HepG2 (cell line): ENCODE results near the gene BAHCC1. TPM values are rescaled to one million over a fixed set of nuclear protein-coding genes. Genes with fewer than 3 reads are reported as not detected.
A peak's percentile ranks its signal among the peaks of the same experiment; 100 is the strongest.

Experiments
- ATAC-seq: fragments of 200-7000 bp; cut with Tn5 transposase; 3 replicates; pipeline ENCODE4 v1.9.1; 2020; ENCODE audit warnings: mild to moderate bottlenecking, moderate library complexity
- BruUV-seq: library from RNA; stranded (reverse); fragments of 400-500 nt; replicated peaks from 2 replicates; lab custom pipeline; 2021; lab: Mats Ljungman, UMichigan
- CTCF ChIA-PET: fragments of 300-600 bp; formaldehyde crosslinking; extraction: SDS; loops from one replicate; lab custom pipeline; 2021; ENCODE audit warnings: low total read pairs, inconsistent platforms, low intra/inter-chr PET ratio; lab: Yijun Ruan, JAX
- POLR2A ChIA-PET: fragments of 350-600 bp; sonication (Branson Sonifier 250); formaldehyde crosslinking; loops from one replicate; lab custom pipeline; 2020; ENCODE audit warnings: antibody characterized with exemption, inconsistent platforms; lab: Yijun Ruan, JAX
- DNase-seq: peaks from one replicate; pipeline ENCODE4 v3.0.0-alpha.2; 2015; ENCODE audit warnings: low spot score
- FAIRE-seq: peaks from 3 replicates; lab custom pipeline; 2011; peaks lifted over from hg19 to GRCh38; lab: Jason Lieb, UNC
- H2AFZ ChIP-seq: one replicate; pipeline ENCODE4 v1.6.1; 2011; ENCODE audit warnings: low read length, inconsistent platforms
- H3K27ac ChIP-seq: fragments of 300-600 bp; 3 replicates; pipeline ENCODE4 v1.8.0; 2011; ENCODE audit warnings: mixed run types, mild to moderate bottlenecking, mixed read lengths, low read length, inconsistent platforms; ENCODE audit not compliant: insufficient read depth; ENCODE audit errors: extremely low read length
- H3K27me3 ChIP-seq, 2 experiments: fragments of 200-600 bp in 1 of 2; 2 replicates in 1 of 2; 3 replicates in 1 of 2; pipeline versions ENCODE4 v1.6.0 to v1.8.0; 2011; ENCODE audit warnings: low read length in 2 of 2, mild to moderate bottlenecking in 2 of 2, moderate library complexity in 2 of 2, inconsistent platforms in 1 of 2; ENCODE audit not compliant: insufficient read depth in 2 of 2, control insufficient read depth in 1 of 2
- H3K36me3 ChIP-seq, 2 experiments: fragments of 200-600 bp in 1 of 2; replicated peaks in 1 of 2; 2 replicates in 1 of 2; 3 replicates in 1 of 2; pipeline versions ENCODE4 v1.5.1 to v1.8.0; 2011; ENCODE audit warnings: low read length in 2 of 2, inconsistent platforms in 1 of 2; ENCODE audit not compliant: insufficient read depth in 2 of 2, control insufficient read depth in 1 of 2
- H3K4me1 ChIP-seq: 2 replicates; pipeline ENCODE4 v1.5.1; 2012; ENCODE audit warnings: low read length, inconsistent platforms; ENCODE audit not compliant: insufficient read depth
- H3K4me2 ChIP-seq: 2 replicates; pipeline ENCODE4 v1.6.0; 2011; ENCODE audit warnings: low read depth, low read length, inconsistent platforms
- H3K4me3 ChIP-seq, 3 experiments: fragments of 200-600 bp in 1 of 3; sonication (generic), shearing (Covaris generic) in 1 of 3; replicated peaks in 1 of 3; 2 replicates each; pipeline ENCODE4 v1.5.1; 2011 to 2016; ENCODE audit warnings: low read length in 3 of 3, inconsistent platforms in 2 of 3, low read depth in 2 of 3, mild to moderate bottlenecking in 2 of 3, control low read depth in 1 of 3, mixed read lengths in 1 of 3; ENCODE audit not compliant: insufficient read depth in 1 of 3
- H3K79me2 ChIP-seq: one replicate; pipeline ENCODE4 v1.6.1; 2011; ENCODE audit warnings: low read length, inconsistent platforms; ENCODE audit not compliant: insufficient read depth
- H3K9ac ChIP-seq: 2 replicates; pipeline ENCODE4 v1.6.0; 2011; ENCODE audit warnings: mild to moderate bottlenecking, low read depth, low read length, inconsistent platforms; ENCODE audit not compliant: insufficient read depth
- H3K9me3 ChIP-seq: 2 replicates; pipeline ENCODE4 v1.5.1; 2012; ENCODE audit warnings: mild to moderate bottlenecking, low read length
- H4K20me1 ChIP-seq: 2 replicates; pipeline ENCODE4 v1.6.0; 2011; ENCODE audit warnings: inconsistent platforms, mild to moderate bottlenecking, low read length, moderate library complexity; ENCODE audit not compliant: insufficient read depth
- AGO1 ChIP-seq: fragments of 200-400 bp; formaldehyde crosslinking; IDR thresholded peaks from 2 replicates; pipeline ENCODE4 v1.6.1; 2017; ENCODE audit warnings: mild to moderate bottlenecking, low read depth, low read length, moderate library complexity; ENCODE audit not compliant: poor library complexity, severe bottlenecking
- AGO2 ChIP-seq: fragments of 200-400 bp; formaldehyde crosslinking; optimal IDR thresholded peaks from 2 replicates; pipeline ENCODE3; 2017; ENCODE audit warnings: mild to moderate bottlenecking, low read depth, low read length, moderate library complexity
- CREB1 ChIP-seq, 2 experiments: fragments of 450-650 bp in 1 of 2; IDR thresholded peaks; 2 replicates each; pipeline ENCODE4 v1.6.1; 2016 to 2017; ENCODE audit warnings: control low read depth in 1 of 2, mild to moderate bottlenecking in 1 of 2, missing compliant biosample characterization in 1 of 2, missing genetic modification characterization in 1 of 2
- GATA4 ChIP-seq: sonication (generic); IDR thresholded peaks from 2 replicates; pipeline ENCODE4 v1.6.1; 2016; ENCODE audit warnings: antibody characterized with exemption, low read depth, borderline replicate concordance
- KLF11 ChIP-seq: IDR thresholded peaks from 2 replicates; pipeline ENCODE4 v1.6.1; 2016; ENCODE audit warnings: missing compliant biosample characterization
- NFKB2 ChIP-seq: sonication (generic); formaldehyde crosslinking; IDR thresholded peaks from 2 replicates; pipeline ENCODE4 v1.4.0; 2020; ENCODE audit warnings: missing genetic modification reagents, borderline replicate concordance
- NKX3-1 ChIP-seq: sonication (generic); formaldehyde crosslinking; IDR thresholded peaks from 2 replicates; pipeline ENCODE4 v1.5.0; 2020; ENCODE audit warnings: missing genetic modification reagents
- PHF20 ChIP-seq: sonication (generic); formaldehyde crosslinking; IDR thresholded peaks from 2 replicates; pipeline ENCODE4 v1.5.0; 2020; ENCODE audit warnings: mild to moderate bottlenecking, missing genetic modification reagents
- YEATS4 ChIP-seq: sonication (generic); formaldehyde crosslinking; IDR thresholded peaks from 2 replicates; pipeline ENCODE4 v1.4.0; 2020; ENCODE audit warnings: missing genetic modification reagents, borderline replicate concordance
- ZNF430 ChIP-seq: sonication (generic); formaldehyde crosslinking; IDR thresholded peaks from 2 replicates; pipeline ENCODE4 v1.9.0; 2021; ENCODE audit warnings: mild to moderate bottlenecking, missing genetic modification reagents
- WGBS: methylation state at CpG from one replicate; pipeline ENCODE4 v1.1.6; 2017; ENCODE audit warnings: low lambda C conversion rate; 5-methylcytosine and 5-hydroxymethylcytosine counted together
- in situ Hi-C: cut with HindIII; loops from 2 replicates; pipeline ENCODE4 v1.10.0; 2017; ENCODE audit warnings: low pct_unique_long_range_greater_than_20kb; ENCODE audit not compliant: extremely low pct_ligation_motif_present
- intact Hi-C: fragments of 100-400 bp; cut with micrococcal nuclease; formaldehyde crosslinking; loops from one replicate; pipeline ENCODE4 v1.10.0; 2022; ENCODE audit not compliant: unreplicated experiment
- polyA plus RNA-seq, 8 experiments: library from polyadenylated mRNA; depleted of rRNA in 3 of 8; stranded (reverse) in 7 of 8; unstranded in 1 of 8; fragments of >200 nt; fragmentation: Illumina TruSeq in 4 of 8; extraction: Trizol in 4 of 8; gene quantifications; 2 replicates each; pipeline versions ENCODE4 v1.2.1 to v1.2.3, GENCODE V29; 2011 to 2016; ENCODE audit warnings: low read depth in 4 of 8, missing spikeins in 1 of 8, mixed read lengths in 1 of 8; ENCODE audit not compliant: insufficient read depth in 1 of 8
- total RNA-seq, 5 experiments: library from RNA; depleted of rRNA; stranded (reverse); fragments of >200 nt; fragmentation: Illumina TruSeq; extraction: Trizol; gene quantifications; 2 replicates each; pipeline ENCODE4 v1.2.3, GENCODE V29; 2016; ENCODE audit warnings: low read depth in 1 of 5
- TF ChIP-seq, protein P1 (sequence below): sonication (generic); formaldehyde crosslinking; IDR thresholded peaks from 2 replicates; pipeline ENCODE4 v1.4.0; 2020; ENCODE audit warnings: missing genetic modification reagents; ENCODE audit errors: not compliant biosample characterization
- TF ChIP-seq, protein P2 (sequence below): sonication (generic); formaldehyde crosslinking; IDR thresholded peaks from 2 replicates; pipeline ENCODE4 v1.5.1; 2020; ENCODE audit warnings: missing genetic modification reagents, mild to moderate bottlenecking, borderline replicate concordance
- TF ChIP-seq, protein P3 (sequence below): sonication (generic); formaldehyde crosslinking; IDR thresholded peaks from 2 replicates; pipeline ENCODE4 v1.5.0; 2020; ENCODE audit warnings: mild to moderate bottlenecking, missing genetic modification reagents, borderline replicate concordance
- TF ChIP-seq, protein P4 (sequence below): sonication (generic); formaldehyde crosslinking; IDR thresholded peaks from 2 replicates; pipeline ENCODE4 v1.5.0; 2020; ENCODE audit warnings: missing genetic modification reagents, mild to moderate bottlenecking, borderline replicate concordance

BAHCC1 gene
- total and polyA plus RNA-seq, 2 of the 13 experiments (the other 11 are each of a cell fraction or from before 2014, with no cell fraction given) = 1.4 to 1.7 TPM

DNA sequence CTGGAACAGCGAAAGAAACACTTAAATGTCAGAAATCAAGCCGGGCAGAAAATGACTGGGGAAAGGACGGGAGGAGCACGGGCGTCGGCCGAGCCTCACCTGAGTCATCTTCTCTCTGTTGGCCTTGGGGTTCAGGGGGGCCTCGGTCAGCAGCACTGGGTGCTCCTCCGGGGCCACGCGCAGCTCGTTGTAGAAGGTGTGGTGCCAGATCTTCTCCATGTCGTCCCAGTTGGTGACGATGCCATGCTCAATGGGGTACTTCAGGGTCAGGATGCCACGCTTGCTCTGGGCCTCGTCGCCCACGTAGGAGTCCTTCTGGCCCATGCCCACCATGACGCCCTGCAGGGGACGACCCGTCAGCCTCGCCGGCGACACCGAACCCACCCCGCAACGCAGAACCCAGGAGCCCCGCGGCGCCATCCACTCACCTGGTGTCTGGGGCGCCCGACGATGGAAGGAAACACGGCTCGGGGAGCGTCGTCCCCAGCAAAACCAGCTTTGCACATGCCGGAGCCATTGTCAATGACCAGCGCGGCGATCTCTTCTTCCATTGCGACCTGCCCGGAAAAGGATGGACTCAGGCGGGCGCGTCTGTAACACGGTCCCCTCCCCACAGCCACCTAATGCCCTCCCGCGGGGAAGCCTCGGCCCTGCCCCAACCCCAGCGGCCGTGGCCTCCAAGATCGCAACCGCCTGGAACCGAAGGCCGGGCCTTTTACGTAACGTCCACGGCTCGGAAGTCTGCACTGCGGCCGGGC is 116.7 kb downstream of the BAHCC1 start:
- BruUV-seq = TSS peak; percentile 71
- Histone ChIP-seq H3K79me2 (peaks cover 26% of the 10 kb centered on the region), H2AFZ (no peak overlapping the region), H3K4me3 (peak overlapping the region; percentile 67 to 90 (median 75)), H3K36me3 (peaks cover 14 to 23% of the 10 kb centered on the region in 2 experiments), H4K20me1 (peaks cover 42% of the 10 kb centered on the region), H3K9ac (peak overlapping the region; percentile 86), H3K9me3 (no peaks in the 10 kb centered on the region), H3K4me2 (peak overlapping the region; percentile 82), H3K4me1 (peaks cover 61% of the 10 kb centered on the region), H3K27me3 (no peaks in the 10 kb centered on the region; a peak in 1 of 5 replicates), H3K27ac (peak overlapping the region; percentile 65)
- WGBS = 2% methylated on average over 45 of the region's 62 CpGs
- intact Hi-C loops = loop anchor here (10.0 kb wide), 1 partner anchor 117 kb away; the partner anchor contains the start of gene BAHCC1
- in situ Hi-C loops = no loop called here
- CTCF ChIA-PET = no interaction called here
- FAIRE-seq (no peak), ATAC-seq (no peak), DNase-seq (no peak)
- POLR2A ChIA-PET = interaction anchor here (0.7 to 4.3 kb wide), 16 partner anchors 9 to 289 kb away, joined by 3 to 27 read pairs (median 5); partner anchors contain the start of genes BAHCC1, CEP131, FAAP100 and SLC38A10
- TF ChIP-seq NKX3-1 (CRISPR knock-in tag) (peak; percentile 20; the same call in 1 of the 2 replicates), GATA4 (0 out of 2 replicates have a peak, but pooled peaks have one; percentile 5), CREB1 (IDR thresholded peaks at IDR 0.05) (0 out of 2 replicates have a peak, but pooled peaks have one; percentile 35), CREB1 (CRISPR knock-in tag; IDR thresholded peaks at IDR 0.05) (no peak), AGO2 (peak; percentile 99), ZNF430 (CRISPR knock-in tag) (peak; percentile 66; the same call in 1 of the 2 replicates), AGO1 (peak; percentile 7), PHF20 (CRISPR knock-in tag) (0 out of 2 replicates have a peak, but pooled peaks have one; percentile 11), NFKB2 (CRISPR knock-in tag) (peak; percentile 57; the same call in 1 of the 2 replicates), KLF11 (no peak), YEATS4 (0 out of 2 replicates have a peak, but pooled peaks have one; percentile 0)
- TF ChIP-seq, protein P1, sequence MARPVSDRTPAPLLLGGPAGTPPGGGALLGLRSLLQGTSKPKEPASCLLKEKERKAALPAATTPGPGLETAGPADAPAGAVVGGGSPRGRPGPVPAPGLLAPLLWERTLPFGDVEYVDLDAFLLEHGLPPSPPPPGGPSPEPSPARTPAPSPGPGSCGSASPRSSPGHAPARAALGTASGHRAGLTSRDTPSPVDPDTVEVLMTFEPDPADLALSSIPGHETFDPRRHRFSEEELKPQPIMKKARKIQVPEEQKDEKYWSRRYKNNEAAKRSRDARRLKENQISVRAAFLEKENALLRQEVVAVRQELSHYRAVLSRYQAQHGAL (CRISPR knock-in tag) = peak; percentile 11
- TF ChIP-seq, protein P2, sequence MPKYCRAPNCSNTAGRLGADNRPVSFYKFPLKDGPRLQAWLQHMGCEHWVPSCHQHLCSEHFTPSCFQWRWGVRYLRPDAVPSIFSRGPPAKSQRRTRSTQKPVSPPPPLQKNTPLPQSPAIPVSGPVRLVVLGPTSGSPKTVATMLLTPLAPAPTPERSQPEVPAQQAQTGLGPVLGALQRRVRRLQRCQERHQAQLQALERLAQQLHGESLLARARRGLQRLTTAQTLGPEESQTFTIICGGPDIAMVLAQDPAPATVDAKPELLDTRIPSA (CRISPR knock-in tag) = 0 out of 2 replicates have a peak, but pooled peaks have one; percentile 17
- TF ChIP-seq, protein P3, sequence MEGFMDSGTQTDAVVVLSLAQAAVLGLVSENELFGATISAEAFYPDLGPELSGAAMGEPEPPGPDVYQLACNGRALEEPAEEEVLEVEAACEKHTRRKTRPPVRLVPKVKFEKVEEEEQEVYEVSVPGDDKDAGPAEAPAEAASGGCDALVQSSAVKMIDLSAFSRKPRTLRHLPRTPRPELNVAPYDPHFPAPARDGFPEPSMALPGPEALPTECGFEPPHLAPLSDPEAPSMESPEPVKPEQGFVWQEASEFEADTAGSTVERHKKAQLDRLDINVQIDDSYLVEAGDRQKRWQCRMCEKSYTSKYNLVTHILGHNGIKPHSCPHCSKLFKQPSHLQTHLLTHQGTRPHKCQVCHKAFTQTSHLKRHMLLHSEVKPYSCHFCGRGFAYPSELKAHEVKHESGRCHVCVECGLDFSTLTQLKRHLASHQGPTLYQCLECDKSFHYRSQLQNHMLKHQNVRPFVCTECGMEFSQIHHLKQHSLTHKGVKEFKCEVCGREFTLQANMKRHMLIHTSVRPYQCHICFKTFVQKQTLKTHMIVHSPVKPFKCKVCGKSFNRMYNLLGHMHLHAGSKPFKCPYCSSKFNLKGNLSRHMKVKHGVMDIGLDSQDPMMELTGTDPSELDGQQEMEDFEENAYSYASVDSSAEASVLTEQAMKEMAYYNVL (CRISPR knock-in tag) = 0 out of 2 replicates have a peak, but pooled peaks have one; percentile 46
- TF ChIP-seq, protein P4, sequence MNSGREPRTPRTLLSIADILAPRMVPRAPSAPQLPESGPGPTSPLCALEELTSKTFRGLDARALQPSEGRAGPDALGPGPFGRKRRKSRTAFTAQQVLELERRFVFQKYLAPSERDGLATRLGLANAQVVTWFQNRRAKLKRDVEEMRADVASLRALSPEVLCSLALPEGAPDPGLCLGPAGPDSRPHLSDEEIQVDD = peak; percentile 39; the same call in 1 of the 2 replicates
